ENCODE results near the gene GLIS1.

GLIS1 gene

DNA sequence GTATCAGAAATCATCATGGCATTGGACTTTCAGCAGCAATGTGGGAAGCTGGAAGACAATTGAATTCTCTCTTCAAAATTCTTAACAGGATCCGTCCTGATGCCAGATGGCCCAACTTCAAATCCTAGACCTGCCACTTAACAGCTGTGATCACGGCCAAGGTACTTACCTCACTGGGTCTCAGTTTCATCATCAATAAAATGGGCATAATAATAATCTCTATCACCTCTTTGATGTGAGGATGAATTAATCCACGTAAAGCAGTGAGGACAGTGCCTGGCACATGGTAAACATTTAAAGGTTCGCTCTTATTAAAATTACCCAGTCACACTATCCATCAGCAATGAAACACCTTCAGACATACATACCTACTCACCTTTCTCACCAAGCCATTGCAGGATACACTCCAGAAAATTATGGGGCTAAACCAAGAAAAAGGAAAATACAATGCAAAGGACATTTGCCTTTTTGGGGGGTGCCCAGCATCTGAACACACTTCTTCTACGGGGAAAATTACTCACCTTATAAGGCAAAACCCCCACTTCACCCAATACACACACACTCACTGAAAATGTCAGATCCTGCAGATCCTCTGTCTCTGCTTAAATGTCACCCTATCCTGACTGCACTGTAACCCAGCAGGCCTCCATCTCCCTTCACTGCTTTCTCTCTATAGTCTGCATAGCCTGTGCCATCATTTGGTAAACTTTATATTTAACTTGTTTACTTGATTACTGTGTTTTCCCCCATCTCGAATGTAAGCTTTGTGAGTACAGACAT lies 21.7 kb downstream of the GLIS1 start:
- DNase-seq (ENCODE audit: low spot score): no peak

DNA sequence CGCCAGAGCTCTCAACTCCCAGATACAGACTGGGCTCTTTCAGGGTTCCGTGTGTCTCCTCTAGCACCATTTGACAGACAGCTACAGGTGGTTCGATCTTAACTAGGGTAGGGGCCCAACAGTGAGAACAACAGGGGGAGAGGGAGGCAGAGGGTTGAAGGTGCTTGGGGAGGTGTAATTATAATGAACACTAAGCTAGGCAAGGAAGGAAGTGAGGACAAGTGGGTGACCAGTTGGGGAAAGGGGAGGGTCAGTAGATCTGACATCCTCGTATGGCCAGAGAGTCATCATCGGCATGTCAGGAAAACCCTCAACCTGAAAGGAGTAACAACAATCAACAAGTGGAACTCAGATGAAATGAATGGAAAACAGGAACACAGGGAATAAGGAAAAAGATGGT lies 22.8 kb downstream of the GLIS1 start:
- no peak for DNase-seq (ENCODE audit: low spot score)

GRCh38 chr1:53715478-53715877 lies 23.5 kb downstream of the GLIS1 start:
- no peak for DNase-seq (ENCODE audit: low spot score)

GRCh38 chr1:53712276-53712675 lies 26.7 kb downstream of the GLIS1 start:
- no peak for DNase-seq (ENCODE audit: low spot score)

- no peak for DNase-seq (ENCODE audit: low spot score)
Measured at GRCh38 chr1:53710584-53710983, 28.4 kb downstream of the GLIS1 start.

DNA sequence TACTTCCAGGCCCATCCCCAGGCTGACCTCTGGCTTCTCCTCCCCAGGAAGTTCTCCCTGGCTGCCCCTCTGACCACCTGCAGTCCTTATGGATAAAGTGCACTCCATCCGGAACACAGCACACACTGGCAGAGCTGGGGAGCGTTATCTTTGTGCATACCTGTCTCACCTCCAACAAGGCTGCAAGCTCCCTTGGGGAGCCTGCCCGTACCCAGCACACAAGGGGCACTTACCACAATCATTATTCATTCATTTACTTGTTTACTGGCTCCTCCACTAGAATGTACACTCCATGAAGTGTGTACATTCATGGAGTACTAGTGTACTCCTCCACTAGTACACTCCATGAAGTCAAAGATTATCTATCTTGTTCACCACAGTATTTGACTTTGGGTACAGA lies 30.3 kb downstream of the GLIS1 start:
- no peak for DNase-seq (ENCODE audit: low spot score)

DNA sequence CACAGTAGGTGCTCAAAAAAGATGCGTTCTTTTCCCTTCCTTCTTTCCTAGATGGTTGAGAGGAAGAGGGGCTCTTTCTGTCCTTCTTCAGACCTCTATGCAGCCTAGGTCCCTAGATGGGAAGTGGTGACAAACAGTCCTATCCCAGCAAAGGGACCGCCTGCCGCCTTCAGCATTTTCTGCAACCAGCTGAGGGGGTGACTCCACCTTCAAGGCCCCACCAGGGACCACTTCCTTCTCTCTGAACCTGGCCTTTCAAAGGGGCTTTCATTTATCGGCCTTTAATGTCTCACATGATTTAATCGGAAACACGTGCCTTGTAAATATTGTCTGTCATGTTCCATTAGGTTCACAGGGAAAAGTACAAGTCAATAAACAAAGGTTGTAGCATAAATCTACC lies 32.6 kb downstream of the GLIS1 start:
- DNase-seq (ENCODE audit: low spot score): no peak

- no peak for DNase-seq (ENCODE audit: low spot score)
Measured at GRCh38 chr1:53705446-53706096, 33.4 kb downstream of the GLIS1 start.

DNA sequence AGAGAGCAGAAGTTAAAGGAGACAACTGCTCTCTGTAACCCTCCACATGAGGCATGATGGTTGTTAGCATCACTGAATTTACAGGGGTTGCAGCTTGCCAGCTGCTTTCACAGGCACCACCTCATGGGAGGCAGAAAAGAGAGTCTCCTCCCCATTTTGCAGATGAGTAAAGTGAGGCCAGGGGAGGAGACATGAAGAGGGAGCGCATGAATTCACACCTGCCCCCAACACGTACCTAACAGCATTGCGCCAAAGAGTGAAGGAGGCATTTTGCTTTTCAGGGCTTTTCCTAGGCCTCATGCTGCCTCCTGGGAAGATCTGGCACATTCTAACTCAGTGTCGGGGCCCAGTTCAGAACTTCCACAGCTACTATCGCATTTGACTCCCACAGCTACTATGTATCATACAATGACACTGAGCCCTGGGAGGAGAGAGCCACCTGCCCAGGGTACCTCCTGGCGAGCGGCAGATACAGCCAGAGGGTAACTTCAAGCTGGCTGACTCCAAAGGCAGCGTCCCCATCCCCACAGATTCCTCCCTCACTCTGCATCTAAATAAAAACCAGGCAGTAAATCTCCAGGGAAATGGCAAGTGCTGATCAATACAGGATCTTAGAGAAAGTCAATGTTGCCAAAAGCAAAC lies 34.0 kb downstream of the GLIS1 start:
- DNase-seq (ENCODE audit: low spot score): no peak

DNA sequence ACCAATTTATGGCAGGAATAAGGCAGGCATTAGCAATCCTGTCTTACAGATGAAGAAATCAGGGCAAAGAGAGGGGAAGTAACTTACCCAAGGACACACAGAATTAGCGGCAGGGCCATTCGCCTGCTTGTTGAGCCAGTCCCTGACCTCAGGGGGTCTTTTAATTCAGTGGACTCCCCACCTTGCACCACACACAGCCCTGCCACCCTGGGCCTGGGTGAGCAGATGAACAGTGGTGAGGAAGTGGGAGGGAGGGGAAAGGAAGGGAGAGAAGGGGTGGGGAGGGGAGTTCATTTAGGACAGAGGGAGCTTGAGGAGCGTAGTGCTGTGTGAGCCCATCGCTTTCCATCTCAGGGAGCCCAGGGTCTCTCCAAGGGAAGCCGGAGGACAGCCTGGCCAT lies 34.7 kb downstream of the GLIS1 start:
- DNase-seq (ENCODE audit: low spot score): no peak

DNA sequence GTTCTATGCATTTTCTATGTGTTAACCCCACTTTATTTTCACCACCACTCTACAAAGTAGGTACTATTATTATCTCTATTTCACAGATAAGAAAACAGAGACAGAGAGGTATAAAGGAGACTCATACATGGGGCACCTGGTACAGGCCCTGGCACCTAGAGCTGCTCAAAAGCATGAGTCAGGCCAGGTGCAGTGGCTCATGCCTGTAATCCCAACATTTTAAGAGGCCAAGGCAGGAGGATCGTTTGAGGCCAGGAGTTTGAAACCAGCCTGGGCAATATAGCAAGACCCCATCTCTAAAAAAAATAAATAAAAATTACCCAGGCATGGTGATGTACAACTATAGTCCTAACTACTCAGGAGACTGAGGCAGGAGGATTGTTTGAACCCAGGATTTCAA lies 35.8 kb downstream of the GLIS1 start:
- DNase-seq (ENCODE audit: low spot score): no peak

- DNase-seq (ENCODE audit: low spot score): no peak
Measured at GRCh38 chr1:53702341-53702740, 36.6 kb downstream of the GLIS1 start.

GRCh38 chr1:53700776-53701175 lies 38.2 kb downstream of the GLIS1 start:
- DNase-seq (ENCODE audit: low spot score): no peak

DNA sequence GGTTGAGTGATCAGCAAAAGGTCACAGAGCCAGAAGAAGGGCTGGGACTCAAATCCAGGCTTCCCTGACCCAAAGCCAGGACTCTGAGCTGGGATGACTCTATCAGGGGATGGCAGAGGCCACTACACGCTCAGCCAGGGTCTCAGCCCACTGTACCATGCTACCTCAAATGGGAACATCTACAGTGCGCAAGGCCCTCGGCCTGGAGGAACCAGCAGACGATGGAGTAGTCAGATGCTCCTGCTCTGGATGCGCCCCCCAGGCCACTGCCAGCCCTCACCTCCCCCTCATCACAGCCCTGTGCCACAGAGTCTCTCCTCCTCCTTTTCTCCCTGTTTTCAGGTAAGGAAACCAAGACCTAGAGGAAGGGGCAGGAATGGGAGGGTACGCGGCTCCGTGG lies 39.0 kb downstream of the GLIS1 start:
- no peak for DNase-seq (ENCODE audit: low spot score)

GRCh38 chr1:53698384-53698980 lies 40.5 kb downstream of the GLIS1 start:
- no peak for DNase-seq (ENCODE audit: low spot score)

DNA sequence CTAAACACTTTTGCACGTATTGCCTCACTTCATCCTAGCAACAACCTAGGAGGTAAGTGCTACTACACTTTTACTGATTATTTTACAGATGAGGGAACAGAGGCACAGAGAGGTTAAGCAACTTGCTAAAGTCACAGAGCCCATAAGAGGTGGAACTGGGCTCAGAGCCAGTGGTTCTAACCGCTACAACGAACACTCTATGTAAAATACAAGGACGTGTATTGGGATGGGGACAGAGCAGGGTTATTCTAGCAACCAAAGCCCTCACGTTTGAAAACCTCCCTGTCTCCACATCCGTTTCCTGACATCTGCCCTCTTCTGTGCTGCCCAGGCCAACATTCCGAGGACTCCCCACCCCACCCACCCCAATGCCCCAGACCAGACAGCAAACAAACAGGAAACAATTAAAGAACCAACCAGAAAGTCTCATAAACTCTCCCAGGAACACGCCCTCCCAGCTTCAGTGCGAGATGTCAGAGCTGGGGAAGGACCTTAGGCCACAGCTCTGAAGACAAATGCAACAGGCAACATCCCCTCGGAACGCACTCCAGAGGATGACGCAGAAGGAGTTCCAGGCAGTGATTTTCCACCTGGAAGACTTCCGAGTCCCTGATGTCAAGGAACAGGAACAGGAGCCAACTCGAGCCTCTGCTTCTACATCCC lies 41.1 kb downstream of the GLIS1 start:
- peak; percentile 36 for DNase-seq (ENCODE audit: low spot score)

- no peak for DNase-seq (ENCODE audit: low spot score)
Measured at GRCh38 chr1:53696990-53697389, 42.0 kb downstream of the GLIS1 start.

DNA sequence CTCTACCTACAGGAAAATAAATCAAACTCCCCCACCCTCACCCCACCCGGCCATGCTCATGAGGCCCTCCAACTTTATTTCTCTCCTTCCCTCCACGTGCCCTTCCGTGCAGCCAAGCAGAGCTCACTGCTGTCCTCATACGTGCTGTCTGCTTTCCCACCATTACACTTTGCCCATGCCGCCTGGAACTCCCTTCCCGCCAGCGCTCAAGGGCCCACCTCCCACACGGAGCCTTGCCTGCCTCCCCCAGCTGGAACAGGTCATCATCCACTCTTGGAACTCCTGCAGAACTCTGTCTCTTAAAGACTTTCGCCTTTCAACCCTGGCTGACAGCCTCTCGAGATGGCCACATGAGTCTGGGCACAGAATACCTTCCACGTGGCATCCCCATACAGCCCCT lies 42.4 kb downstream of the GLIS1 start:
- no peak for DNase-seq (ENCODE audit: low spot score)

DNA sequence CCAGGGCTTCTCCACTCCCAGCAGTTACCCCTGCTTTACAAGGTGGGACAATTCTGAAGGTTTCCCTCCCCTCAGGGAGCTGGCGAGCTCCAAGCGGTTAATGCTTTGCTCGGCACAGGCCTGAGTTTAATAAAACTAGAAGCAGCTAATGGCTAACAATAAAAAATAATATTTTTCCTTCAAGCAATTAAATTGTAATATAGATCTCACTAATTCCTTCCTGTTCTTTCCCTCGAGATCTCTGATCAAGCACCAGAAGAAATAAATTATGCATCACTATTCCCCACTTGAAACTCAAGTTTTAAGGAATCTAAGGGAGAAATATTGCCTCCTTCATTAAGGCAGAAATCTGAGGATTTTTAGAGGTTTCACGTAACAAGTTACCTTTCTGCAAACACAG lies 42.9 kb downstream of the GLIS1 start:
- no peak for DNase-seq (ENCODE audit: low spot score)

DNA sequence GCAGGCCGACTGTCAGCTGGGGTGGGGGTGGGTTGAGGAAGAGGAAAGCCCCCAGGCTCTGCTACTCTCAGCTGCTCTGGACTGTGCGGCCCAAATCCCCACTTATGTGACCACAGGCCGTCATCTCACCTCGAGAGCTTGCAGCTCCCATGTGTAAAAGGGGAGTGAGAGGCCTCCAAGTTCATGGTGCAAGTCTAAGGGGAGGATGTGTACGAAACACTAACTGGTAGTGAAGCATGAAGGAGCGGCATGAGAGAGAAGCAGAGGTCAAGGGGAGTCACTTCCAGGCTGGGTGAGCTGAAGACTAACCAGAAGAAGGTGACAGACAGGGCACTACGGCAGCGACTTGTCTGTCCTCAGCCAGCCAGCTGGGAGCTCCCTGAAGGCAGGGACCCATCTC lies 43.8 kb downstream of the GLIS1 start:
- DNase-seq (ENCODE audit: low spot score): no peak

DNA sequence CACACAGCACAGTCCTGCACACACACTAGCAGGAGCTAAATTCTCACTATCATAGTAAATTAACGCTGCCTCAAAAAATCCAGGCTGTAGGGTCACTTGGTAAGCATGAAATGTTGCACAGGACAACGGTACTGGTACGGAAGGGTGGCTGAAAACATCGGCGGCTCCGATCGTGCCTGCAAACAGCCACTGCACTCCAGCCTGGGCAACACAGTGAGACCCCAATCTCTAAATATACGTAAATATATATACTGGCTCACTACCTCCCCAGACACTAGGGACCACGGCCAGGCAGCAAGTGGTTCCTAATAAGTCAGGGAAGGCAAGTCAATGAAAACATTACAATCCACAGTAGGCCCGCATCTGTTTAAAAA lies 44.3 kb downstream of the GLIS1 start:
- DNase-seq (ENCODE audit: low spot score): no peak
